NCI-H774 (cell line): ENCODE measurements around the gene FAM53A.

Experiments
- DNase-seq: peaks from one replicate; lab custom pipeline; 2025; lab: John Stamatoyannopoulos, UW

FAM53A gene

GRCh38 chr4:1683736-1684505 is at the start of gene FAM53A:
Gene FAM53A (minus strand): TSS chr4:1684313. CDS start chr4:1668741, 15,572 bp downstream.
- DNase-seq = peak; percentile 85

- DNase-seq = no peak
Measured at GRCh38 chr4:1732911-1733310, 48.8 kb upstream of the FAM53A start.

GRCh38 chr4:1731180-1731579 is 47.1 kb upstream of the FAM53A start:
- DNase-seq = no peak

GRCh38 chr4:1730532-1731135 is 46.5 kb upstream of the FAM53A start:
- no peak for DNase-seq

- DNase-seq = no peak
Measured at GRCh38 chr4:1728061-1728980, 44.2 kb upstream of the FAM53A start.

GRCh38 chr4:1727117-1728031 is 43.3 kb upstream of the FAM53A start:
- no peak for DNase-seq

GRCh38 chr4:1726146-1726934 is 42.2 kb upstream of the FAM53A start:
- DNase-seq = peak; percentile 56

GRCh38 chr4:1725521-1725920 is 41.4 kb upstream of the FAM53A start:
- DNase-seq = no peak

- DNase-seq = no peak
Measured at GRCh38 chr4:1723131-1723801, 39.2 kb upstream of the FAM53A start.

GRCh38 chr4:1722551-1723118 is 38.5 kb upstream of the FAM53A start:
- no peak for DNase-seq

GRCh38 chr4:1721666-1722550 is 37.8 kb upstream of the FAM53A start:
- DNase-seq = no peak

- DNase-seq = peak; percentile 95
Measured at GRCh38 chr4:1721003-1721665, 37.0 kb upstream of the FAM53A start, which contains the start of the genes TACC3 and TMEM129. Gene TACC3 (plus strand): TSS chr4:1721521. CDS start chr4:1723422, 1,901 bp downstream. Gene TMEM129 (minus strand): TSS chr4:1721323. CDS start chr4:1720837, 486 bp downstream.

GRCh38 chr4:1720163-1720983 is 36.3 kb upstream of the FAM53A start:
- no peak for DNase-seq

GRCh38 chr4:1718095-1718850 is 34.2 kb upstream of the FAM53A start:
- DNase-seq = no peak

GRCh38 chr4:1717129-1718094 is 33.3 kb upstream of the FAM53A start:
- no peak for DNase-seq
